HG02642 (cell line): ENCODE measurements around the gene SMC1B.
"Not testable (repeated sequence)": the region's sequence is repeated elsewhere in the genome, so short reads cannot be mapped to it uniquely, and the experiment has no call there.

Experiments used
- ATAC-seq: cut with Tn5 transposase; IDR thresholded peaks from one replicate; pipeline ENCODE4 v1.9.1; 2021; ENCODE audit warnings: mild to moderate bottlenecking; ENCODE audit not compliant: unreplicated experiment, poor library complexity

Gene SMC1B

GRCh38 chr22:45413368-45414211 is at the start of gene SMC1B, which contains the start of gene RIBC2:
Gene SMC1B (minus strand): TSS chr22:45413599. CDS start chr22:45413567, 32 bp downstream.
Gene RIBC2 (plus strand): TSS chr22:45413693. CDS start chr22:45413887, 194 bp downstream.
- ATAC-seq = no peak

- no peak for ATAC-seq
Observed at GRCh38 chr22:45462034-45462655, 48.7 kb upstream of the SMC1B start.

GRCh38 chr22:45460288-45461109 is 47.1 kb upstream of the SMC1B start:
- ATAC-seq = no peak

GRCh38 chr22:45459235-45459634 is 45.8 kb upstream of the SMC1B start:
- no peak for ATAC-seq

- ATAC-seq = no peak
Observed at GRCh38 chr22:45458532-45458931, 45.1 kb upstream of the SMC1B start.

GRCh38 chr22:45456811-45457210 is 43.4 kb upstream of the SMC1B start:
- no peak for ATAC-seq

GRCh38 chr22:45455621-45456020 is 42.2 kb upstream of the SMC1B start:
- ATAC-seq = no peak

GRCh38 chr22:45455212-45455611 is 41.8 kb upstream of the SMC1B start:
- ATAC-seq = no peak

GRCh38 chr22:45454275-45454674 is 40.9 kb upstream of the SMC1B start:
- no peak for ATAC-seq

GRCh38 chr22:45453764-45454163 is 40.4 kb upstream of the SMC1B start:
- no peak for ATAC-seq

- no peak for ATAC-seq
Observed at GRCh38 chr22:45452565-45453379, 39.4 kb upstream of the SMC1B start.

- ATAC-seq = no peak
Observed at GRCh38 chr22:45451972-45452371, 38.6 kb upstream of the SMC1B start.

- no peak for ATAC-seq
Observed at GRCh38 chr22:45450921-45451651, 37.7 kb upstream of the SMC1B start.

GRCh38 chr22:45450101-45450785 is 36.8 kb upstream of the SMC1B start:
- no peak for ATAC-seq

GRCh38 chr22:45449442-45449841 is 36.0 kb upstream of the SMC1B start:
- ATAC-seq = not testable (repeated sequence)

GRCh38 chr22:45448431-45448830 is 35.0 kb upstream of the SMC1B start:
- no peak for ATAC-seq

GRCh38 chr22:45447596-45447995 is 34.2 kb upstream of the SMC1B start:
- ATAC-seq = not testable (repeated sequence)

GRCh38 chr22:45446216-45446615 is 32.8 kb upstream of the SMC1B start:
- no peak for ATAC-seq
